NCI-H2107 (cell line): ENCODE results near the gene SAMD14.
A peak's percentile ranks its signal among the peaks of the same experiment; 100 is the strongest.

Experiments
- DNase-seq: peaks from one replicate; lab custom pipeline; 2025; lab: John Stamatoyannopoulos, UW

Gene SAMD14

GRCh38 chr17:50129728-50130558 is at the start of gene SAMD14:
TSS of gene SAMD14 (minus strand) at chr17:50130160. CDS start at chr17:50124959, 5,201 bp downstream.
- DNase-seq, result no peak

- peak; percentile 20 for DNase-seq
These were observed 48.2 kb upstream of the SAMD14 start for GRCh38 chr17:50177983-50178834.

GRCh38 chr17:50177476-50177875 is 47.5 kb upstream of the SAMD14 start:
- no peak for DNase-seq

GRCh38 chr17:50176559-50177357 is 46.8 kb upstream of the SAMD14 start:
- no peak for DNase-seq

GRCh38 chr17:50175035-50175807 is 45.3 kb upstream of the SAMD14 start:
- no peak for DNase-seq

- no peak for DNase-seq
These were observed 44.5 kb upstream of the SAMD14 start for GRCh38 chr17:50174444-50174843.

GRCh38 chr17:50173335-50173941 is 43.5 kb upstream of the SAMD14 start:
- no peak for DNase-seq

- DNase-seq, result no peak
These were observed 43.0 kb upstream of the SAMD14 start for GRCh38 chr17:50172936-50173334.

- no peak for DNase-seq
These were observed 42.2 kb upstream of the SAMD14 start for GRCh38 chr17:50172130-50172529.

GRCh38 chr17:50171371-50172071 is 41.6 kb upstream of the SAMD14 start:
- no peak for DNase-seq

GRCh38 chr17:50170662-50171370 is 40.9 kb upstream of the SAMD14 start:
- no peak for DNase-seq

- no peak for DNase-seq
These were observed 40.0 kb upstream of the SAMD14 start for GRCh38 chr17:50169881-50170459.

GRCh38 chr17:50169121-50169764 is 39.3 kb upstream of the SAMD14 start:
- DNase-seq, result no peak

- no peak for DNase-seq
These were observed 38.4 kb upstream of the SAMD14 start for GRCh38 chr17:50168319-50168718.

- no peak for DNase-seq
These were observed 37.4 kb upstream of the SAMD14 start for GRCh38 chr17:50167371-50167770.

GRCh38 chr17:50166518-50167181 is 36.7 kb upstream of the SAMD14 start:
- DNase-seq, result no peak

- no peak for DNase-seq
These were observed 36.0 kb upstream of the SAMD14 start, which contains the start of gene SGCA for GRCh38 chr17:50165867-50166517. TSS of gene SGCA (plus strand) at chr17:50166005. CDS start at chr17:50166041, 36 bp downstream.

GRCh38 chr17:50165466-50165865 is 35.5 kb upstream of the SAMD14 start:
- DNase-seq, result no peak
